GM19467 (cell line): ENCODE measurements around the gene BMP2K.
A peak's percentile ranks its signal among the peaks of the same experiment; 100 is the strongest.
"Not testable (repeated sequence)": the region's sequence is repeated elsewhere in the genome, so short reads cannot be mapped to it uniquely, and the experiment has no call there.

Experiments used
- ATAC-seq: cut with Tn5 transposase; IDR thresholded peaks from one replicate; pipeline ENCODE4 v1.9.1; 2021; ENCODE audit warnings: mild to moderate bottlenecking, moderate library complexity; ENCODE audit not compliant: unreplicated experiment

Gene BMP2K

DNA sequence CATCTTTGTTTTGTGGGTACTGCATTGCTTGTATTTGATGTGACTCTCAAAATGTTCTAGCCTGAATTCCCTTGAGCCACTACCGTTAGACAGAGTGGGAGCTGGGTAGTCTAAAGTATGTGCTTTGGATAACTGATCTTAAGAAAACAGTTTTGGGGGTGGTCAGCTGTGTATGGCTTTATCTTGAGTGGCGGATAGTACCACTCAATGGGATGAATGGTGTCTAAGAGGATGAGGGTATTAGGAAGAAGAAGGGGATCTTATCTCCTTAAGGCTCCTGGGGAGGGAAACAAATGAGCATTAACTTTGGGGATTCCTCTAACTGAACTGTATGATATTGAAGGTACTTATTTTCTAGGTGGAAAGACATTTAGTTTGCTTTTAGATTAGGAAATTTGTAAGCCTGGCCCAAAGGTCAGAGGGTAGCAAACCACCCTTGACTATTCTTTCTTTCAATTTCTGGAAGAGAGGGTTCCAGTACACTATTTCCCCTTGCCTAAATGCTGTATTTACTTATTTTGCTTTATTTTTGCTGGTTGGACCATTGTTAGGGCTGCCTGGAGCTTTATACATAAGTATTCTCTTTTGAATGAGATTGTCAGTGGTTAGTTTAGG is 11.3 kb downstream of the BMP2K start:
- ATAC-seq = no peak

DNA sequence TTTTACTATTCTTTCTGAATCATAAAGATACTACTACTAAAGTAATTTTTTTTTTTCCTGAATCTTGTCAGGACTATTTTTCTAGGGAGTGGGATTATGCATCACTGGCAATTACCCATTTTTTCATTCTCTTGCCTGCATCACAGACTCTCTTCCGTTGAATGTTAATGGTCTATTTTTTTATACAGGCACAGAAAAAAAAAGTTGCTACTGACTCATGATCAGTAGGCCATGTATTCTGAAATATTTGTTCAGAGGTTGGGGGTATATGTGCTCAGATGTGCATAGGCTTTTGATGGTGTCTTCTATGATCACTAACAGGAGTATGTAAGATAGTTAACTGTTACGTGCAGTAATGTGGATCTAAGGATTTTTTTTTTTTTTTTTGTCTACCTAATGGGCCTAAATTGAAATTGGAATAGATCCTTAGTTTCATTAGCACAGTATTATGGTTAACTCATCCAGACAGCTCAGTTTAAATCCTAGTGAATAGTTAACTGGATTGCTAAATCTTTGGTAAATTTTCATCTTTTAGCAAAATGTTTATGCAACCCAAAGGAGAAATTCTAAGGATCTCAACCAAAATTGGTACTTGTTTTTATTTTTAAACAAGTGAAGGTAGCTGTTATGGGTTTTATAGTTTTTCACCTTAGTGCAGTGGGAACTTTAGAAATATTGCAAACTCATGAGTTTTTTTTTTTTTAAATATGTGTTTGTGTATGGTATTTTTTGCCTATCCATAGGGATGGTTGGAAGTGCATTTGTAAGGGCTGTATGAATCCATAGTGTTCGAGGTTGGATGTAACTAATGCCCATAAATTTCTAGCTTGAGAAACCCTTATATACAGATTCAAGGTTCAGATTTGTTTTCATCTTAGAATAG is 12.1 kb downstream of the BMP2K start:
- no peak for ATAC-seq

DNA sequence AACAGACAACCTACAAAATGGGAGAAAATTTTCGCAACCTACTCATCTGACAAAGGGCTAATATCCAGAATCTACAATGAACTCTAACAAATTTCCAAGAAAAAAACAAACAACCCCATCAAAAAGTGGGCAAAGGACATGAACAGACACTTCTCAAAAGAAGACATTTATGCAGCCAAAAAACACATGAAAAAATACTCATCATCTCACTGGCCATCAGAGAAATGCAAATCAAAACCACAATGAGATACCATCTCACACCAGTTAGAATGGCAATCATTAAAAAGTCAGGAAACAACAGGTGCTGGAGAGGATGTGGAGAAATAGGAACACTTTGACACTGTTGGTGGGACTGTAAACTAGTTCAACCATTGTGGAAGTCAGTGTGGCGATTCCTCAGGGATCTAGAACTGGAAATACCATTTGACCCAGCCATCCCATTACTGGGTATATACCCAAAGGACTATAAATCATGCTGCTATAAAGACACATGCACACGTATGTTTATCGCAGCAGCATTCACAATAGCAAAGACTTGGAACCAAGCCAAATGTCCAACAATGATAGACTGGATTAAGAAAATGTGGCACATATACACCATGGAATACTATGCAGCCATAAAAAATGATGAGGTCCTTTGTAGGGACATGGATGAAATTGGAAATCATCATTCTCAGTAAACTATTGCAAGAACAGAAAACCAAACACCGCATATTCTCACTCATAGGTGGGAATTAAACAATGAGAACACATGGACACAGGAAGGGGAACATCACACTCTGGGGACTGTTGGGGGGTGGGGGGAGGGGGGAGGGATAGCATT is 19.7 kb downstream of the BMP2K start:
- ATAC-seq = not testable (repeated sequence)

- no peak for ATAC-seq
Observed at GRCh38 chr4:78796526-78796925, 20.4 kb downstream of the BMP2K start.

DNA sequence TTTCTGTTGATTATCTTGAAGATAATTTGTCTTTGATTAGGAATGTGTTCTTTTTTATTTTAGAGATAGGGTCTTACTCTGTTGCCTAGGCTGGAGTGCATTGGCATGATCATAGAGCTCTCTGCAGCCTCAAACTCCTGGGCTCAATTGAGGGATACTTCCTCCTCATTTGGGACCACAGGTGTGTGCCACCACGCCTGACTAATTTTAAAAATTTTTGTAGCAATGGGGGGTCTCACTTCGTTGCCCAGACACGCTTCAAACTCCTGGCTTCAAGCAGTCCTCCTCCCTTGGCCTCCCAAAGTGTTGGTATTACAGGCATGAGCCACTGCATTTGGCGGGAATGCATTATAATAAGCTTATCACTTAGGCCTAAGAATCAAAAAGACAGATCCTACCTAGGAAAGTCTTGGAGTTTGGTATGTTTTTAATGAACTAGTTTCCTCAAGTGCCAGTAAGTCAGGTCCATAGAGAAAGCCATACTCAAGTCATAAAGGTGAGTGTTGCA is 21.7 kb downstream of the BMP2K start:
- no peak for ATAC-seq

DNA sequence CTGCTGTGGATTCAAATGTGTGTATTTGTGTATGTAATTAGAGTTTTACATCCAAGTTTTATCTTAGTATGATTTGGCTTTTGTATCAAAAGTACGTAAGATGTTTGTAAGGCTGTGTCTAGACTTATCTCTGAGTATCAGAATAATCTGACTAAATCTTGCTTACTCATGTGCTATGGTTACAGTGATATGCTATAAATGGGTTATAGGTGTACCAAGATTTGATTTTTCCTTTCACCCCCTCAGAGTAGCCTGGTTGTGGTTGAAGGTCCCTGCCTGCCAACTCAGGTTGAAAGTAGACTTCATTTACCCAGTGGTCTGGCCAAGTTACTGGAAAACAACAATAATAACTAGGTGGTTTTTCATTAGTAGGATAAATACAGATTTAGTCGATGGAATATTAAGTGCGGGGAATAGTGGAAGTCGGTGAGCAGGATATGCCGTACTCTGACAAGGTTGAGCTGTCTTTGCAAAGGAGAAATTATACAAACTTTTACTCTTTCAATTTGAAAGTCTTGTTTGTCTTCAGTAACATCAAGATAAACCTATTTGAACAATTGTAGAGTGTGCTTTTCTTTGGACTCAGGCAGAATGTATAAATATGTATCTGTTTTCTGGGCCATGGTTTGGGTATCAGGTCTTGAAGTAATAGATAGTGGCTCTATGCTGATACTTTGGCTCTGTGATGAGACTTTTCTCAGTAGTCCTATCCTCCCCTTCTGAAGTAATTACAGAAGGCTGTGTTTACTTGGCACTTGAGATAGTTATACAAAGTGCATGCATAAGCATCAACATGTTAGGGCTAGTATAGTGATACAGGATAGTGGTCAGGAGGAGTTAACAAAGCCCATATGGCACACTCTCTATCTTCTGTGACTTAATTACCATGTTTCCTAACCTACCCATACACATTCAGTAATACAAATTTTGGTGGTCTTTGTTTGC is 23.7 kb downstream of the BMP2K start:
- peak; percentile 48 for ATAC-seq

DNA sequence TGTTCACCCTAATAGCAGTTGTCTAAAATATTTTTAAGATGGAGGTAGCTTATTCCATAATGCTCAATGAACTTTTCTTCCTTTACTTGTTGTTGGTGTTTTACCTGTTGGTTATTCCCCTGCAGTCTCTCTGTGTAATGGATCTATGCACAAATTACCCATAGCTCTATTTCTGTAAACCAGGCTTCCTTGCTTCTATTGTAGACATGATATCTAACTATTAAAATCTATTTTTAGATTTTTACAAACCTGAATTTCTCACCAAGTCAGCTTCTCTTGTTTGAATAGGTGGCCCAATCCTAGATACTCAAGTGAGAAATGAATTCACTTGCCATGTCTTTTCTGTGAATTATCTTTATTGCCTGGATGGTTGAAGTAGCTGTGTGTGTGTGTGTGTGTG is 24.8 kb downstream of the BMP2K start:
- ATAC-seq = no peak

- ATAC-seq = no peak
Observed at GRCh38 chr4:78803983-78804382, 27.8 kb downstream of the BMP2K start.

GRCh38 chr4:78806943-78807460 is 30.9 kb downstream of the BMP2K start:
- no peak for ATAC-seq

GRCh38 chr4:78809295-78809694 is 33.1 kb downstream of the BMP2K start:
- ATAC-seq = no peak

- ATAC-seq = no peak
Observed at GRCh38 chr4:78809928-78810835, 34.0 kb downstream of the BMP2K start.

GRCh38 chr4:78811034-78811433 is 34.9 kb downstream of the BMP2K start:
- ATAC-seq = no peak

- no peak for ATAC-seq
Observed at GRCh38 chr4:78818530-78819079, 42.5 kb downstream of the BMP2K start.

DNA sequence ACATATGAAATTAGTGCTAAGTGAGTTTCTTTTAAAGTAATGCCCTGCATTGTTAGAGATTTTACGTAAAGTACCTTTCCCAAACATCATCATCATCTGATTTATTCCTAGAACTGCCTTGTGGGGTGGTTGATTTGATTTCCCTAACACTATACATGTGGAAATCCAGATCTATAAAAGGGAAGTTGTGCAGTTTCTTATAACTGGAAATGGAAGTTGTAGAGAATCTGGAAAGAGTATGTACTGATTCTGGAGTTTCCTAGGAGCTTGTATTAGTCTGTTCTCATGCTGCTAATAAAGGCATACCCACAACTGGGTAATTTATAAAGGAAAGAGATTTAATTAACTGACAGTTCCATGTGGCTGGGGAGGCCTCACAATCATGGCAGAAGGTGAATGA is 47.9 kb downstream of the BMP2K start:
- no peak for ATAC-seq

- ATAC-seq = no peak
Observed at GRCh38 chr4:78827191-78827590, 51.0 kb downstream of the BMP2K start.

- no peak for ATAC-seq
Observed at GRCh38 chr4:78829296-78829695, 53.1 kb downstream of the BMP2K start.

- not testable (repeated sequence) for ATAC-seq
Observed at GRCh38 chr4:78839676-78840075, 63.5 kb downstream of the BMP2K start.

DNA sequence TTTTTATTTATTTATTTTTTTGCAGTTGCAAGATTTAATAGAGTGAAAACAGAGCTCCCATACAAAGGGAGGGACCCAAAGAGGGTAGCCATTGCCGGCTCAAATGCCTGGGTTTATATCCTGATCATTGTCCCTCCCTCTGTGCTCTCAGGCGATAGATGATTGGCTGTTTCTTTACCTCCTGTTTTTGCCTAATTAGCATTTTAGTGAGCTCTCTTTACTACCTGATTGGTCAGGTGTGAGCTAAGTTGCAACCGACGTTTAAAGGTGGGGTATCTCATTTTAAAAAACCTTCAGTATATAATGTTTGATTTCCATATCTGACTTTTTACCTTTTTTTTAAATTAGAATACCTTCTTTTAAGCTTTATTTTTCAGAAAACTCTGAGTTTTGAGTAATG is 64.1 kb downstream of the BMP2K start:
- ATAC-seq = not testable (repeated sequence)

GRCh38 chr4:78845472-78845871 is 69.3 kb downstream of the BMP2K start:
- no peak for ATAC-seq
